Thymus (tissue), 11 donors: ENCODE results near the gene WWTR1. TPM values are rescaled to one million over a fixed set of nuclear protein-coding genes. Genes with fewer than 3 reads are reported as not detected.

ENCODE experiments used
- DNase-seq, 9 donors: peaks; one replicate each; pipeline ENCODE4 v3.0.0-alpha.2; 2013; ENCODE audit warnings: low spot score in 9 of 9, low read depth in 6 of 9, missing footprints in 1 of 9
- H3K27ac ChIP-seq, 2 donors: one replicate each; pipeline ENCODE4 v1.5.1; 2013; ENCODE audit warnings: control low read depth in 1 of 2, low read depth in 1 of 2, low read length in 1 of 2, mild to moderate bottlenecking in 1 of 2, moderate library complexity in 1 of 2
- H3K27me3 ChIP-seq, 2 donors: one replicate each; pipeline ENCODE4 v1.5.1; 2013; ENCODE audit warnings: low read length in 1 of 2; ENCODE audit not compliant: control insufficient read depth in 2 of 2, insufficient read depth in 1 of 2
- H3K36me3 ChIP-seq, 2 donors: one replicate each; pipeline ENCODE4 v1.5.1; 2013; ENCODE audit warnings: low read length in 1 of 2, mild to moderate bottlenecking in 1 of 2, moderate library complexity in 1 of 2; ENCODE audit not compliant: control insufficient read depth in 2 of 2, insufficient read depth in 2 of 2
- H3K4me1 ChIP-seq, 2 donors: one replicate each; pipeline ENCODE4 v1.5.1; 2013; ENCODE audit warnings: low read length in 2 of 2; ENCODE audit not compliant: control insufficient read depth in 2 of 2, insufficient read depth in 2 of 2
- H3K4me3 ChIP-seq, 2 donors: one replicate each; pipeline ENCODE4 v1.5.1; 2013; ENCODE audit warnings: low read length in 2 of 2, control low read depth in 1 of 2, mild to moderate bottlenecking in 1 of 2
- H3K9me3 ChIP-seq, 2 donors: one replicate each; pipeline ENCODE4 v1.5.1; 2013; ENCODE audit warnings: low read length in 1 of 2, mild to moderate bottlenecking in 1 of 2; ENCODE audit not compliant: control insufficient read depth in 2 of 2, insufficient read depth in 1 of 2
- WGBS: extraction: QIAGEN DNeasy Blood & Tissue Kit; methylation state at CpG from one replicate; pipeline ENCODE4 v1.1.7; 2013; 5-methylcytosine and 5-hydroxymethylcytosine counted together
- polyA plus RNA-seq: library from polyadenylated mRNA; stranded (reverse); fragments of 200-250 nt; gene quantifications from one replicate; pipeline ENCODE4 v1.2.3, GENCODE V29; 2013
- total RNA-seq: library from RNA; stranded (reverse); fragments of 120-200 nt; gene quantifications from one replicate; pipeline ENCODE4 v1.2.4, GENCODE V29; 2013
- donor health status: healthy.

WWTR1 gene
- total and polyA plus RNA-seq, 2 donors = 1.6 to 12.9 TPM

GRCh38 chr3:149686996-149687395, 29.2 kb upstream of the WWTR1 start:
- WGBS = 97% methylated on average over 2 of the region's 2 CpGs
- Histone ChIP-seq H3K4me1 (no peaks in the 10 kb centered on the region), H3K27ac (no peak overlapping the region)

GRCh38 chr3:149678351-149678950, 20.6 kb upstream of the WWTR1 start:
- no peak overlapping the region for H3K4me3 ChIP-seq
- H3K4me1 ChIP-seq = no peaks in the 10 kb centered on the region
- 94% methylated on average over 7 of the region's 7 CpGs for WGBS
- no peaks in the 10 kb centered on the region for H3K9me3 ChIP-seq
- H3K27ac ChIP-seq = no peak overlapping the region
- no peak for DNase-seq
- no peaks in the 10 kb centered on the region for H3K36me3 ChIP-seq
- H3K27me3 ChIP-seq = no peaks in the 10 kb centered on the region

More at GRCh38 chr3:149686996-149687395, 29.2 kb upstream of the WWTR1 start:
- H3K4me3 ChIP-seq = no peak overlapping the region
- H3K27me3 ChIP-seq = no peaks in the 10 kb centered on the region
- no peak for DNase-seq
- H3K9me3 ChIP-seq = no peaks in the 10 kb centered on the region
- H3K36me3 ChIP-seq = no peaks in the 10 kb centered on the region

- 97% methylated on average over 1 of the region's 1 CpG for WGBS
- no peak for DNase-seq
These were observed 15.6 kb upstream of the WWTR1 start for GRCh38 chr3:149673393-149673792.

GRCh38 chr3:149670742-149671492, 13.1 kb upstream of the WWTR1 start:
- no peak for DNase-seq
- 84% methylated on average over 10 of the region's 10 CpGs for WGBS
- H3K27me3 ChIP-seq = no peaks in the 10 kb centered on the region

More at GRCh38 chr3:149673393-149673792, 15.6 kb upstream of the WWTR1 start:
- Histone ChIP-seq H3K9me3 (no peaks in the 10 kb centered on the region), H3K4me3 (no peak overlapping the region), H3K27ac (no peak overlapping the region), H3K4me1 (no peaks in the 10 kb centered on the region), H3K27me3 (no peaks in the 10 kb centered on the region), H3K36me3 (no peaks in the 10 kb centered on the region)

GRCh38 chr3:149667576-149667975, 9.8 kb upstream of the WWTR1 start:
- peaks cover 0 to 2% of the 10 kb centered on the region in 2 donors for H3K27me3 ChIP-seq
- DNase-seq = no peak
- no peaks in the 10 kb centered on the region for H3K9me3 ChIP-seq
- no peak overlapping the region for H3K4me3 ChIP-seq
- H3K27ac ChIP-seq = no peak overlapping the region
- H3K4me1 ChIP-seq = no peaks in the 10 kb centered on the region
- 88% methylated on average over 2 of the region's 2 CpGs for WGBS
- H3K36me3 ChIP-seq = no peaks in the 10 kb centered on the region

More at GRCh38 chr3:149670742-149671492, 13.1 kb upstream of the WWTR1 start:
- H3K36me3 ChIP-seq = no peaks in the 10 kb centered on the region
- no peaks in the 10 kb centered on the region for H3K9me3 ChIP-seq
- no peak overlapping the region for H3K27ac ChIP-seq
- H3K4me1 ChIP-seq = no peaks in the 10 kb centered on the region
- H3K4me3 ChIP-seq = no peak overlapping the region

GRCh38 chr3:149663966-149664365, 6.1 kb upstream of the WWTR1 start:
- 96% methylated on average over 1 of the region's 1 CpG for WGBS
- Histone ChIP-seq H3K4me1 (no peaks in the 10 kb centered on the region), H3K27ac (no peak overlapping the region), H3K9me3 (no peaks in the 10 kb centered on the region), H3K36me3 (no peaks in the 10 kb centered on the region), H3K4me3 (no peak overlapping the region), H3K27me3 (peaks cover 4 to 24% of the 10 kb centered on the region in 2 donors)
- no peak for DNase-seq

GRCh38 chr3:149662240-149662887, 4.5 kb upstream of the WWTR1 start:
- no peaks in the 10 kb centered on the region for H3K9me3 ChIP-seq
- peaks cover 0 to under 1% of the 10 kb centered on the region in 2 donors for H3K4me1 ChIP-seq
- WGBS = 94% methylated on average over 4 of the region's 4 CpGs
- H3K4me3 ChIP-seq = no peak overlapping the region
- peaks cover 16 to 40% of the 10 kb centered on the region in 2 donors for H3K27me3 ChIP-seq
- no peak overlapping the region for H3K27ac ChIP-seq
- no peak for DNase-seq
- no peaks in the 10 kb centered on the region for H3K36me3 ChIP-seq

- H3K36me3 ChIP-seq = no peaks in the 10 kb centered on the region
- no peak for DNase-seq
- H3K4me1 ChIP-seq = peaks cover 0 to 3% of the 10 kb centered on the region in 2 donors
- H3K9me3 ChIP-seq = no peaks in the 10 kb centered on the region
- 91% methylated on average over 1 of the region's 1 CpG for WGBS
- H3K27me3 ChIP-seq = peaks cover 32 to 59% of the 10 kb centered on the region in 2 donors
- no peak overlapping the region for H3K27ac ChIP-seq
- H3K4me3 ChIP-seq = no peak overlapping the region
These were observed 2.6 kb upstream of the WWTR1 start for GRCh38 chr3:149660462-149660861.
